Neuron (in vitro differentiated cells): ENCODE measurements around the gene KLF7.
"Not testable (repeated sequence)": the region's sequence is repeated elsewhere in the genome, so short reads cannot be mapped to it uniquely, and the experiment has no call there.

Experiments used
- H2AFZ ChIP-seq: one replicate; pipeline ENCODE4 v1.6.1; 2013; ENCODE audit warnings: low read depth, mild to moderate bottlenecking, inconsistent platforms, low read length, moderate library complexity
- H3K27me3 ChIP-seq: one replicate; pipeline ENCODE4 v1.6.1; 2013; ENCODE audit warnings: low read length; ENCODE audit not compliant: insufficient read depth
- H3K36me3 ChIP-seq: one replicate; pipeline ENCODE4 v1.6.1; 2013; ENCODE audit warnings: low read length; ENCODE audit not compliant: insufficient read depth
- H3K4me1 ChIP-seq: one replicate; pipeline ENCODE4 v1.6.1; 2013; ENCODE audit warnings: low read length; ENCODE audit not compliant: insufficient read depth
- H3K4me3 ChIP-seq: 2 replicates; pipeline ENCODE4 v1.5.1; 2013; ENCODE audit warnings: mild to moderate bottlenecking, low read length, moderate library complexity
- H3K9me3 ChIP-seq: one replicate; pipeline ENCODE4 v1.6.1; 2013; ENCODE audit warnings: low read length

The KLF7 gene

GRCh38 chr2:207040696-207041095, 125.1 kb downstream of the KLF7 start:
- Histone ChIP-seq H3K9me3 (no peaks in the 10 kb centered on the region), H3K27me3 (no peaks in the 10 kb centered on the region), H3K36me3 (no peaks in the 10 kb centered on the region), H3K4me1 (peaks cover 23% of the 10 kb centered on the region), H2AFZ (no peak overlapping the region), H3K4me3 (no peak overlapping the region)

- no peak overlapping the region for H3K4me3 ChIP-seq
- no peaks in the 10 kb centered on the region for H3K36me3 ChIP-seq
- no peaks in the 10 kb centered on the region for H3K27me3 ChIP-seq
- H3K9me3 ChIP-seq: no peaks in the 10 kb centered on the region
- H2AFZ ChIP-seq: no peak overlapping the region
- H3K4me1 ChIP-seq: peaks cover 23% of the 10 kb centered on the region
Observed at GRCh38 chr2:207039225-207039624, 126.5 kb downstream of the KLF7 start.

GRCh38 chr2:207038299-207038698, 127.4 kb downstream of the KLF7 start:
- no peaks in the 10 kb centered on the region for H3K36me3 ChIP-seq
- no peaks in the 10 kb centered on the region for H3K27me3 ChIP-seq
- H3K4me3 ChIP-seq: no peak overlapping the region
- peaks cover 23% of the 10 kb centered on the region for H3K4me1 ChIP-seq
- no peak overlapping the region for H2AFZ ChIP-seq
- peaks cover 2% of the 10 kb centered on the region for H3K9me3 ChIP-seq

GRCh38 chr2:207037896-207038295, 127.9 kb downstream of the KLF7 start:
- Histone ChIP-seq H3K36me3 (no peaks in the 10 kb centered on the region), H3K4me1 (peaks cover 23% of the 10 kb centered on the region), H3K9me3 (peaks cover 5% of the 10 kb centered on the region), H3K4me3 (no peak overlapping the region), H2AFZ (no peak overlapping the region), H3K27me3 (no peaks in the 10 kb centered on the region)

- H3K36me3 ChIP-seq, H2AFZ ChIP-seq, H3K4me3 ChIP-seq, H3K9me3 ChIP-seq, H3K27me3 ChIP-seq: not testable (repeated sequence)
- H3K4me1 ChIP-seq: peaks cover 20% of the 10 kb centered on the region
Observed at GRCh38 chr2:207037023-207037422, 128.7 kb downstream of the KLF7 start.

- no peak overlapping the region for H2AFZ ChIP-seq
- H3K4me1 ChIP-seq: peaks cover 9% of the 10 kb centered on the region
- no peaks in the 10 kb centered on the region for H3K36me3 ChIP-seq
- no peaks in the 10 kb centered on the region for H3K27me3 ChIP-seq
- H3K9me3 ChIP-seq: peaks cover 5% of the 10 kb centered on the region
- no peak overlapping the region for H3K4me3 ChIP-seq
Observed at GRCh38 chr2:207035875-207036274, 129.9 kb downstream of the KLF7 start.

GRCh38 chr2:207032490-207032889, 133.3 kb downstream of the KLF7 start:
- H3K27me3 ChIP-seq: no peaks in the 10 kb centered on the region
- H2AFZ ChIP-seq: no peak overlapping the region
- no peak overlapping the region for H3K4me3 ChIP-seq
- H3K36me3 ChIP-seq: no peaks in the 10 kb centered on the region
- H3K9me3 ChIP-seq: peaks cover 5% of the 10 kb centered on the region
- H3K4me1 ChIP-seq: no peaks in the 10 kb centered on the region
